NCI-H446 (cell line): ENCODE measurements around the gene SLC20A1.

Experiments used
- DNase-seq, 2 experiments: peaks; one replicate each; lab custom pipeline; 2025; lab: John Stamatoyannopoulos, UW

Gene SLC20A1

GRCh38 chr2:112709703-112710102 is 64.0 kb downstream of the SLC20A1 start:
- no peak for DNase-seq

- DNase-seq: no peak
These were observed 65.4 kb downstream of the SLC20A1 start for GRCh38 chr2:112710956-112711750.

GRCh38 chr2:112712465-112712864 is 66.7 kb downstream of the SLC20A1 start:
- no peak for DNase-seq

GRCh38 chr2:112712903-112713584 is 67.3 kb downstream of the SLC20A1 start:
- DNase-seq: no peak
